Measurements from ENCODE around the gene CUX1. TPM values are rescaled to one million over a fixed set of nuclear protein-coding genes. Genes with fewer than 3 reads are reported as not detected.

Gene CUX1
- total and polyA plus RNA-seq, 2 of the 13 experiments (the other 11 are each of a cell fraction or from before 2014, with no cell fraction given): 13.7 to 14.9 TPM

DNA sequence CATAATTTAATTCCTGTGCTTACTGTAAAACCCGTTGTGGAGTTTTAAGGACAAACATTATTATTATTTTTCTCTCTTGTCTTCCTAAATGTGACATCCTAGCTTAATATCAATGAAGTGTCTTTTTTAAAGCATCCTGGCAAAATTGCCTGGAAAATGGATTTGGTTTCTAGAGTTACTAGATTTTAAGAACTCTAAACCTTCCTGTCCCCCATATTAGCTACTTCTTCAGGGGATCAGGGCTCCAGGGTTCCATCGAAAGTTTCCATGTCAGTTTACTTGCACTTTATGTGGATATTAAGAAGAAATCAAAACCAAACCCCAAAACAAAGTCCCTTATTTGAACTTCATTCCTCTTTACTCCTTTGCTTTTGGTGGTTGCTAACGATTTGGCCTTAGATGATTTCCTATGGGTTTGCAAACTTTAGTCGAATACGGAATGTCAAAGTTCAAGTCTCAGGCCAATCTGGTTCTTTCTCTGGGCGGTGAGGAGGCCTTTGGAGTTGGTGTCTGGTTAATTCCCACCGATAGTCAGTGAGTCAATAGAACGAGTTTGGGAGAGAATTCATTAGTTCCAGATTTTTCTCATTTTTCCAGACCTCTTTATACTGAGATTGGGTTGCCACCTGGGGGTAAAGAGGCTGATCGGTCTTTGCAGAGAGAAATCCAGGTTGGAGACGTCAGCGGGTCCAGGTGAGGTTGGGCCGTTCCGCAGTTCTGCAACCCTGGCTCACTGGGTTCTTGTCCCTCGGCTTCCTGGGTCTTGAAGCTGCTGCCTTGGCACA is 1.1 kb downstream of the CUX1 start:
- intact Hi-C loops (cut with micrococcal nuclease; ENCODE audit: unreplicated experiment) (loop anchor here (5.0 kb wide), 1 partner anchor 39 kb away; no protein-coding TSS in a partner anchor), in situ Hi-C loops (cut with HindIII; ENCODE audit: extremely low pct_ligation_motif_present, low pct_unique_long_range_greater_than_20kb) (loop anchor here (5.0 to 10.0 kb wide), 3 partner anchors 76 to 436 kb away; no protein-coding TSS in a partner anchor)
- peaks cover 53% of the 10 kb centered on the region for H3K79me2 ChIP-seq (ENCODE audit: insufficient read depth, low read length)
- H3K27ac ChIP-seq (ENCODE audit: extremely low read length, insufficient read depth, low read length): peak overlapping the region; percentile 21
- peaks cover 31% of the 10 kb centered on the region for H4K20me1 ChIP-seq (ENCODE audit: insufficient read depth, low read length)
- ChIA-PET POLR2A (interaction anchor here (1.0 kb wide), 2 partner anchors 64 to 207 kb away, joined by 3 to 5 read pairs; no protein-coding TSS in a partner anchor), CTCF (ENCODE audit: low intra/inter-chr PET ratio, low total read pairs) (no interaction called here)
- peak; percentile 49 for DNase-seq (ENCODE audit: low spot score)
- 20% methylated on average over 14 of the region's 14 CpGs for WGBS (ENCODE audit: low lambda C conversion rate)
- H3K36me3 ChIP-seq (replicated peaks in 1 of 2; ENCODE audit: control insufficient read depth in 1 of 2, insufficient read depth in 2 of 2, low read length in 2 of 2): peaks cover 2 to 5% of the 10 kb centered on the region in 2 experiments; a peak in 1 of 5 replicates
- peak; percentile 90 for FAIRE-seq
- H3K9me3 ChIP-seq (ENCODE audit: low read length): no peaks in the 10 kb centered on the region
- peaks cover 46% of the 10 kb centered on the region for H3K4me1 ChIP-seq (ENCODE audit: insufficient read depth, low read length)
- peak overlapping the region; percentile 82; the same call in 1 of the 2 replicates for H3K9ac ChIP-seq (ENCODE audit: insufficient read depth, low read depth, low read length)
- H3K4me2 ChIP-seq (ENCODE audit: low read depth, low read length): peak overlapping the region; percentile 71
- H2AFZ ChIP-seq (ENCODE audit: low read length): no peak overlapping the region
- no peaks in the 10 kb centered on the region; a peak in 1 of 5 replicates for H3K27me3 ChIP-seq (ENCODE audit: control insufficient read depth in 1 of 2, insufficient read depth in 2 of 2, low read length in 2 of 2)
- H3K4me3 ChIP-seq (replicated peaks in 1 of 3; ENCODE audit: insufficient read depth in 1 of 3, low read depth in 2 of 3, low read length in 3 of 3): peak overlapping the region; percentile 81 to 85 (median 83)
- no TSS peak for BruUV-seq (replicated peaks)
- ATAC-seq: no peak
- TF ChIP-seq DRAP1 (CRISPR knock-in tag; IDR thresholded peaks at IDR 0.05): 0 out of 2 replicates have a peak, but pooled peaks have one; percentile 12
- no peak for TF ChIP-seq ZNF670 (CRISPR knock-in tag; IDR thresholded peaks at IDR 0.05; ENCODE audit: borderline replicate concordance)
- no peak for TF ChIP-seq ZNF563 (CRISPR knock-in tag; IDR thresholded peaks at IDR 0.05)
- no peak for TF ChIP-seq ZFX (CRISPR knock-in tag; IDR thresholded peaks at IDR 0.05; ENCODE audit: low read depth)
- TF ChIP-seq NR2C2 (CRISPR knock-in tag; IDR thresholded peaks at IDR 0.05; ENCODE audit: borderline replicate concordance): peak; percentile 77; the same call in 1 of the 2 replicates
- TF ChIP-seq SP140L (CRISPR knock-in tag; IDR thresholded peaks at IDR 0.05; ENCODE audit: borderline replicate concordance): no peak
- peak; percentile 50; the same call in 1 of the 2 replicates for TF ChIP-seq HNF4A (CRISPR knock-in tag; IDR thresholded peaks at IDR 0.05)
- TF ChIP-seq, protein P1, sequence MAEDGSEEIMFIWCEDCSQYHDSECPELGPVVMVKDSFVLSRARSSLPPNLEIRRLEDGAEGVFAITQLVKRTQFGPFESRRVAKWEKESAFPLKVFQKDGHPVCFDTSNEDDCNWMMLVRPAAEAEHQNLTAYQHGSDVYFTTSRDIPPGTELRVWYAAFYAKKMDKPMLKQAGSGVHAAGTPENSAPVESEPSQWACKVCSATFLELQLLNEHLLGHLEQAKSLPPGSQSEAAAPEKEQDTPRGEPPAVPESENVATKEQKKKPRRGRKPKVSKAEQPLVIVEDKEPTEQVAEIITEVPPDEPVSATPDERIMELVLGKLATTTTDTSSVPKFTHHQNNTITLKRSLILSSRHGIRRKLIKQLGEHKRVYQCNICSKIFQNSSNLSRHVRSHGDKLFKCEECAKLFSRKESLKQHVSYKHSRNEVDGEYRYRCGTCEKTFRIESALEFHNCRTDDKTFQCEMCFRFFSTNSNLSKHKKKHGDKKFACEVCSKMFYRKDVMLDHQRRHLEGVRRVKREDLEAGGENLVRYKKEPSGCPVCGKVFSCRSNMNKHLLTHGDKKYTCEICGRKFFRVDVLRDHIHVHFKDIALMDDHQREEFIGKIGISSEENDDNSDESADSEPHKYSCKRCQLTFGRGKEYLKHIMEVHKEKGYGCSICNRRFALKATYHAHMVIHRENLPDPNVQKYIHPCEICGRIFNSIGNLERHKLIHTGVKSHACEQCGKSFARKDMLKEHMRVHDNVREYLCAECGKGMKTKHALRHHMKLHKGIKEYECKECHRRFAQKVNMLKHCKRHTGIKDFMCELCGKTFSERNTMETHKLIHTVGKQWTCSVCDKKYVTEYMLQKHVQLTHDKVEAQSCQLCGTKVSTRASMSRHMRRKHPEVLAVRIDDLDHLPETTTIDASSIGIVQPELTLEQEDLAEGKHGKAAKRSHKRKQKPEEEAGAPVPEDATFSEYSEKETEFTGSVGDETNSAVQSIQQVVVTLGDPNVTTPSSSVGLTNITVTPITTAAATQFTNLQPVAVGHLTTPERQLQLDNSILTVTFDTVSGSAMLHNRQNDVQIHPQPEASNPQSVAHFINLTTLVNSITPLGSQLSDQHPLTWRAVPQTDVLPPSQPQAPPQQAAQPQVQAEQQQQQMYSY (CRISPR knock-in tag; IDR thresholded peaks at IDR 0.05): peak; percentile 90
- TF ChIP-seq AHDC1 (CRISPR knock-in tag; IDR thresholded peaks at IDR 0.05; ENCODE audit: borderline replicate concordance): no peak
- TF ChIP-seq LCORL (IDR thresholded peaks at IDR 0.05): no peak
- no peak for TF ChIP-seq LCORL (CRISPR knock-in tag; IDR thresholded peaks at IDR 0.05)
